ENCODE results near the gene ITM2C.

The ITM2C gene

GRCh38 chr2:230873661-230874401 lies 9.1 kb downstream of the ITM2C start:
- no peak for DNase-seq (ENCODE audit: low spot score)

DNA sequence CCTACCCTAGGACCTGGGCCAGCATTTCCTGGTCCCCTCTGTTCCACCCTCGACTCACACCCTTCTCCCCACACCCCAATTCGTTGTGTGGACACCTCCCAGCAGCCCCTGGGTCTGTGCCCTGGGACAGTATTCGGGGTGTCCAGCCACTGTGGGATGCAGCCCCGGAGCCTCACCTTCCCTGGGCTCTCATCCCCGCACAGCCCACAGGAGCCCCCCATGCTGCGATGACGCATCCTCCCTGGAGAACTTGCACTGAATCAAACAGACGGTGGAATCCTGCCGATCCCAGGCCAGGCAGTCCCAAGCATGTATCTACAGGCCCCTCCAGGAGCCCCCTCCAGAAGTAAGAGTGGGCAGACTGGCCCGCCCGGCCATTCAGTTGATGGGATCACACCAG lies 9.7 kb downstream of the ITM2C start:
- DNase-seq (ENCODE audit: low spot score): no peak

GRCh38 chr2:230874876-230875275 lies 10.1 kb downstream of the ITM2C start:
- no peak for DNase-seq (ENCODE audit: low spot score)

DNA sequence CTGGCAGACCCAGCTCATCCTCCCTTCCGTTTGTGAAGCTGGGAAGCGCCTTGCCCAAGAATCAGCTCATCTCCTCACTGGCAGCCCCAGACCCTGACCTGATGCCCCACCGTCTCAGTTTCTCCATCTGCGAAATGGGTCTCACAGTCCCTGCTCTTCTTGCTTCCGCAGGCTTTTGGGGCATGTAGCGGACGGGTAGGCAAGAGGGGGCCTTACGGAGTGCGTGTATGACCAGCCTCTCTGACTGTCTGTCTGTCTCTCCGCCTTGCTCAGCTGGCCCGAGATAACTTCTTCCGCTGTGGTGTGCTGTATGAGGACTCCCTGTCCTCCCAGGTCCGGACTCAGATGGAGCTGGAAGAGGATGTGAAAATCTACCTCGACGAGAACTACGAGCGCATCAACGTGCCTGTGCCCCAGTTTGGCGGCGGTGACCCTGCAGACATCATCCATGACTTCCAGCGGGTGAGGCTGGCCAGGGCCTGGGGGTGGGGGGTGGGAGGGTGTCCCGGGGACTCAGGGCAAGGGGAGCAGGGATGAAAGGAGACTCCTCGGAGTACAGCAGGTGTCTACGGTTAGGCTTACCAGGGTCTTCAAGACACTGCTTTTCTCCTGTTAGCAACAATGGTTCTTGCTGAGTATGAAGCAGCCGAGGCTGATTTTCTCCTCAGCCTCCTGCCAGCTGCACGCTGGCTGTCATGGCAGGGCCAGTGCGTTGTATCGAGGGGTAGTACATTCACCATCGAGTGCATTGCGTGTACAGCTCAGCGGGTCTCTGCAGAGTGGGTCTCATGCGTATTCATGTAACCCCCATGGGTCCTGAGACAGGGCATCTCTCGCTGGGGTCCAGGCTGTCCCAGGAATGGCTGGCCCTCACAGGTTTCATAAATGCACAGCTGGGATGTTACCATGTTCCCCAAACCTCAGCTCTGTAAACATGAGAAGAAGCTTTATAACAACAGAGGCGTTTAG lies 10.9 kb downstream of the ITM2C start:
- no peak for DNase-seq (ENCODE audit: low spot score)

DNA sequence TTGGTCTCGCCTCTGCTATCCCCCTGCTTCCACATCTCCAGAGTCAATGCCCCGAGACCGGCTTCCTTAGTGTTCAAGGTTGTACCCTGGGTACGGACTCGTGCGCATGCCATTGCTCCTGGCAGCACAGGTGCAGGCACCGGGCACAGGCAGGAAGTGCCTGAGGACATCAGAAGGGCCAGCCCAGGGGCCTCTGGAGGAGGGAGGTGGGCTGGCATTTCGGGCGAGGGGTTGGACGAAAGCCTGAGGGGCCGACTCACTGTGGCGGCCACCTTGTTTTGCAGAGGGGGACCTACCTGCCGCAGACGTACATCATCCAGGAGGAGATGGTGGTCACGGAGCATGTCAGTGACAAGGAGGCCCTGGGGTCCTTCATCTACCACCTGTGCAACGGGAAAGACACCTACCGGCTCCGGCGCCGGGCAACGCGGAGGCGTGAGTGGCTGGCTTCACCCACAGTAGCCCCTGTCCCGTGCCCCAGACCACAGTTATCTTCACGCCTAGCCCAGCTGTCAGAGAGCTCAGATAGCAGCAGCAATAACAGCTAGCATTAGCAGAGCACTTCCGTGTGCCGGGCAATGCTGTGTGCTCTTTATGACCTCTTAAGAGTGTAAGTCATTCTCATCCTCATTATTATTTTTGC lies 12.5 kb downstream of the ITM2C start:
- no peak for DNase-seq (ENCODE audit: low spot score)

DNA sequence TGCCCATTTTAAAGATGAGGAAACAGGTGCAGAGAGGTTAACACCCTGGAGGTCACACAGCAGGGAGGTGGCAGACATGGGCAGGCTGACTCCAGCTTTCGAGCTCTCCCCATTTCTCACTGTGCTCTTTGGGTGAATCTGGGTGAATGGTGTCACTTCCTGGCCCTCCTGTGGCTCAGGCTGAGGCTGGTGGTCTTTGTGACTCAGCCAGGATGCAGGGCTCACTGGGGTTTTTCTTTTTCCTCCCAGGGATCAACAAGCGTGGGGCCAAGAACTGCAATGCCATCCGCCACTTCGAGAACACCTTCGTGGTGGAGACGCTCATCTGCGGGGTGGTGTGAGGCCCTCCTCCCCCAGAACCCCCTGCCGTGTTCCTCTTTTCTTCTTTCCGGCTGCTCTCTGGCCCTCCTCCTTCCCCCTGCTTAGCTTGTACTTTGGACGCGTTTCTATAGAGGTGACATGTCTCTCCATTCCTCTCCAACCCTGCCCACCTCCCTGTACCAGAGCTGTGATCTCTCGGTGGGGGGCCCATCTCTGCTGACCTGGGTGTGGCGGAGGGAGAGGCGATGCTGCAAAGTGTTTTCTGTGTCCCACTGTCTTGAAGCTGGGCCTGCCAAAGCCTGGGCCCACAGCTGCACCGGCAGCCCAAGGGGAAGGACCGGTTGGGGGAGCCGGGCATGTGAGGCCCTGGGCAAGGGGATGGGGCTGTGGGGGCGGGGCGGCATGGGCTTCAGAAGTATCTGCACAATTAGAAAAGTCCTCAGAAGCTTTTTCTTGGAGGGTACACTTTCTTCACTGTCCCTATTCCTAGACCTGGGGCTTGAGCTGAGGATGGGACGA lies 13.2 kb downstream of the ITM2C start:
- no peak for DNase-seq (ENCODE audit: low spot score)

DNA sequence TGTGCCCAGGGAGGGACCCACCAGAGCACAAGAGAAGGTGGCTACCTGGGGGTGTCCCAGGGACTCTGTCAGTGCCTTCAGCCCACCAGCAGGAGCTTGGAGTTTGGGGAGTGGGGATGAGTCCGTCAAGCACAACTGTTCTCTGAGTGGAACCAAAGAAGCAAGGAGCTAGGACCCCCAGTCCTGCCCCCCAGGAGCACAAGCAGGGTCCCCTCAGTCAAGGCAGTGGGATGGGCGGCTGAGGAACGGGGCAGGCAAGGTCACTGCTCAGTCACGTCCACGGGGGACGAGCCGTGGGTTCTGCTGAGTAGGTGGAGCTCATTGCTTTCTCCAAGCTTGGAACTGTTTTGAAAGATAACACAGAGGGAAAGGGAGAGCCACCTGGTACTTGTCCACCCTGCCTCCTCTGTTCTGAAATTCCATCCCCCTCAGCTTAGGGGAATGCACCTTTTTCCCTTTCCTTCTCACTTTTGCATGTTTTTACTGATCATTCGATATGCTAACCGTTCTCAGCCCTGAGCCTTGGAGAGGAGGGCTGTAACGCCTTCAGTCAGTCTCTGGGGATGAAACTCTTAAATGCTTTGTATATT lies 14.0 kb downstream of the ITM2C start:
- no peak for DNase-seq (ENCODE audit: low spot score)

DNA sequence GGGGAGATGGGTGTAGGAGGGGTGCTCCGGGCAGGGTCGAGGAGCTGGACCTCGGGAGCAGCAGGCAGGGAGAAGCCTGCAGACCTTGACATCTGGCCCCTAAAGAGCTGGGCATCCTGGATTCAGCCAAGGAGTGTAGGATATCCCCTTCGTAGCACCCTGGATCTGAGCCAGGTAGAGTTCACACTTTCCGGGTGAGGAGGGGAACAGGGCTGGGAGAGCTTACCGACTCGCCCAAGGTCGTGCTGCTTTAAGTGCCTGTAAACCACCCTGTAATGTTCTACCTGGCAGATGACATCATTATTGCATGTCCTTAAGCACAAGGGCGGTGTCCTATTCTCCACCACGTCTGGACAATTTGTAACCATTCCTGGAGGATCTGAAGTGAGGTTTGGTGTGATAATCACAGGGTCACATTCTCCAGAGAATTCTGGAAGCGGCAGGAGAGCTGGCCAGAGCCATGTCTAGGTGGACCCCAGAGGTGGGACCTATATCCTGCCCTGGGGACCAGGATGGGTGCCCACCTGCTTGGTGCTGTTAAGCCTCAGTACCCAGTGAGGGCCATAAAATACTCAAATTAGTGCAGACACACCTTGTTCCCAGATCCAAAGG lies 14.6 kb downstream of the ITM2C start:
- DNase-seq (ENCODE audit: low spot score): no peak

- DNase-seq (ENCODE audit: low spot score): no peak
These were observed 15.1 kb downstream of the ITM2C start for GRCh38 chr2:230879891-230880290.

DNA sequence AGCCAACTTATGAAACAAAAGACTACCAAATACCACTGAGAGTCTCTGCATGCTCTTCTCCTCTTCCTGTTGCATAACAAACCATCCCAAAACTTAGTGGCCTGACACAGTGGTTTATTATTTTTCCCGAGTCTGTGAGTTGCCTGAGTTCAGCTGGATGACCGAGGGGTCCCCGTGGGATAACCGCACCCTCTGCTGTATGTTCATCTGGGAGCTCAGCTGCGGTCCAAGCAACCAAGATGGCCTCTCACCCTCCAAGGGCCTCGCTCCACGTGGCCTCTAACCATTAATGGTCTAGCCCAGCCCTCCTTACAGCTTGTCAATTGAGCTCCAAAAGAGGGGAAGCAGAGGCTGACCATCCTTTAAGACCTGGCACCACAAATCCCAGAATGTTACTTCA lies 17.1 kb downstream of the ITM2C start:
- DNase-seq (ENCODE audit: low spot score): no peak

DNA sequence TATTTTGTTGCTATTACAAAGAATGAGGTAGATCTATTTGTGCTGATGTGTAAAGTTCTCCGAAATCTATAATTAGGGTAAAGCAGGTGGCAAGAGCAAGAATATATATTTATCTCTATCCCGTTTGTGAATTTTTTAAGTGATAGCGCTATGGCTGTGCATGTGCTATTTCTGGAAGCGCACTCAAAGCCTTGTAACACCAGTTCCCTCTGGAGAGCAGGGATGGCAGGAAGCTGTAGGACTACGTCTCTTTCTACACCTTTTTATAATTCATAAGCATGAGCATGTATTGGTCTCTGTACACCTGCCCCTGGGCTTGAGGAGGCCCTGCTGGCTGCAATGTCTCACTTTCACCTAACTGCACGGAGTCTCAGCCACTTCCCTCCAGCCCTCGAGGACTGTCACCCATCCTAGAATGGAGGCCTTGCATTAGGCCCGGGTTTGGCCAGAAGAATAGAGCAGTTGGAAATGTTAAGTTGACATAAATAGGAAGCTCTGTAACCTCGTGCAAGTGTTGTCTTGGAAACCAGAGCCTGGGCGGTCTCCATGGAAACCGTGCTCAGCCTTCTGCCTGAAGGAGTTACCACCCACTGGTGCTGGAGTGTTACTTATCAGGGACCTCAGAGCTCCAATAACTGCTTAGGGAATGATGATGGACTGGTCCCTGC lies 20.9 kb downstream of the ITM2C start:
- DNase-seq (ENCODE audit: low spot score): no peak

GRCh38 chr2:230886206-230886605 lies 21.5 kb downstream of the ITM2C start:
- no peak for DNase-seq (ENCODE audit: low spot score)

GRCh38 chr2:230886671-230887071 lies 21.9 kb downstream of the ITM2C start:
- no peak for DNase-seq (ENCODE audit: low spot score)

GRCh38 chr2:230887342-230887741 lies 22.6 kb downstream of the ITM2C start:
- DNase-seq (ENCODE audit: low spot score): no peak

DNA sequence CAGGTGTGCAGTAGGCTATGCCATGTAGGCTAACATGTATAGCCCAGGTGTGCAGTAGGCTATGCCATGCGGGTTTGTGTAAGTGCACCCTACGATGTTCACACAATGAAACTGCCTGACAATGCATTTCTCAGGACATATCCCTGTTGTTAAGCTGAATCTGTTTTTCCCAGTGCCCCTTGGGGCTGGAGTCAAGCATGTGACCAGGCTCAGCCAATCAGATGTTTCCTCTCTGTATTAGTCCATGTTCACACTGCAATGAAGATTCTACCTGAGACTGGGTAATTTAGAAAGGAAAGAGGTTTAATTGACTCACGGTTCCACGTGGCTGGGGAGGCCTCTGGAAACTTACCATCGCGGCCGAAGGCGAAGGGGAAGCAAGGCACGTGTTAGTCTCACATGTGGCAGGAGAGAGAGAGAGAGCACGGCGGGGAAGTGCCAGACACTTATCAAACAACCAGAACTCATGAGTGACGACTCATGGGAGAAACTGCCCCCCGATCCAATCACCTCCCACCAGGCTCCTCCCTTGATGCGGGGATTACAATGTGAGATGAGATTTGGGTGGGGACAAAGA lies 24.2 kb downstream of the ITM2C start:
- DNase-seq (ENCODE audit: low spot score): no peak

DNA sequence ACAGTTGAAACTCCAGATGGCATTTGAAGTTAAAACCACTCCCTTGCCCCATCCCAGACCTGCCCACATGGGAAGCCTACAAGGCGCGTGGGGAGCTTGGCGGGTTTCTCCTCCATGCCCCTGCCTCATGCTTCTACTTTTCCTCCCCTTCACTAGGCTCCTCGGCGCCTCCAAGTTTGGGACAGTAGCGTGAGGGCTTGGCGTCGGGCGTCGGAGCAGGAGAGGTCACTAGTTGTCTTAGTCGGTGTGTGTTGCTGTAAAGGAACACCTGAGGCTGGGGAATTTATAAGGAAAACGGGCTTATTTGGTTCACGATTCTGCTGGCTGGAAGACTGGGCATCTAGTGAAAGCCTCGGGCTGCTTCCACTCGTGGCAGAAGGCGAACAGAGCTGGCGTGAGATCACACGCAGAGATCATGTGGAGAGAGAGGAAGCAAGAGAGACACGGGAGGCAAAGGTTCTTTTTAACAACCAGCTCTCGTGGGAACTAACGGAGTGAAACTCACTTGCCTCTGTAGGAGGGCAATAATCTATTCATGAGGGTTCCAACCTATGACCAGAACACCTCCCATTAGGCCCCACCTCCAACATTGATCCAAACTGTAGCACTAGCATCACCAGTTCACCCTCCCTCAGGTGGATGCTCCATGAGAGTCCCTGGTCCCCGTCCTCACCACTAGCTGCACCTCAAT lies 25.3 kb downstream of the ITM2C start:
- no peak for DNase-seq (ENCODE audit: low spot score)

GRCh38 chr2:230890646-230891045 lies 25.9 kb downstream of the ITM2C start:
- no peak for DNase-seq (ENCODE audit: low spot score)

DNA sequence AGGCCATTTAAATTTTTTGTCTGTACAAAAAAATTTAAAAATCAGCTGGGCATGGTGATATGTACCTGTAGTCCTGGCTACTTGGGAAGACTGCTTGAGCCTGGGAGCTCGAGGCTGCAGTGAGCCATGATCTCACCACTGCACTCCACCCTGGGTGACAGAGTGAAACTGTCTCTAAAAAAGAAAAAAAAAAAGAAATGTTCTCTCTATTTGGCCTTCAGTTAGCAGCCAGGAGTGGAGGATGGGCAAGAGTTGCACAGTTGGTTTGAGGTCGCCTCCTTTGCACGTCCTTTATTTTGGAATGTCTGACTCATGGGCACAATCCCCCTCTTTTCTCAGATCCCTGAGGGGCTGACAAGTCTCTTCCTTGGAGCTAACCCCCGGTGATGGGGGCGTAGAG lies 26.3 kb downstream of the ITM2C start:
- DNase-seq (ENCODE audit: low spot score): peak; percentile 24

DNA sequence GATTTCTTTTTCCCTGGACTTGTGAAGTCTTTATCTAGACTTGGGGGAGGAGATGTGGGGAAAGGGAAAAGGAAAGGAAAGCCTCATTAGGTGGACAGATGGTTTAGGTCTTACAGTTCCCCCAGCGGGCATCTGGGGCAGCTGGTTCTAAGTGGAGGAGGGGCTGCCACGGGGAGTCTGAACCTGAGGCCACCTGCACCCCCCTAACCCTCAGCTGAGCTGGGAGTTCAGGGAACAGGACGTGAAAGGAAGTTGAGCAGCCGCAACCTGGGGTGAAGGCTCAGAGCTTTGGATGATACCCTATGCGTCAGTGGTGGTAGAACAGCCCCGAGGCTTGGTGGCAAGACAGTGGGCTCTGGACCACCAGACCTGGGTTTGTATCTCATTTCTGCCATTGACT lies 26.8 kb downstream of the ITM2C start:
- DNase-seq (ENCODE audit: low spot score): no peak
